Mesendoderm (in vitro differentiated cells): ENCODE measurements around the gene MYLK4.

Experiments
- DNase-seq: peaks from one replicate; pipeline ENCODE4 v3.0.0; 2013
- H2AK5ac ChIP-seq: 2 replicates; pipeline ENCODE4 v1.6.1; 2013; ENCODE audit warnings: low read length, inconsistent platforms
- H2BK120ac ChIP-seq: 2 replicates; pipeline ENCODE4 v1.6.1; 2013; ENCODE audit warnings: low read depth, mild to moderate bottlenecking, low read length, moderate library complexity, mixed read lengths
- H2BK15ac ChIP-seq: replicated peaks from 2 replicates; pipeline ENCODE4 v1.6.1; 2013; ENCODE audit warnings: low read depth, mild to moderate bottlenecking, moderate library complexity
- H2BK5ac ChIP-seq: 2 replicates; pipeline ENCODE4 v1.6.1; 2013; ENCODE audit warnings: low read length, inconsistent platforms
- H3K18ac ChIP-seq: 2 replicates; pipeline ENCODE4 v1.6.1; 2013; ENCODE audit warnings: mild to moderate bottlenecking, low read length, mixed read lengths
- H3K23ac ChIP-seq: one replicate; pipeline ENCODE4 v1.6.1; 2013; ENCODE audit warnings: low read length
- H3K27ac ChIP-seq: 2 replicates; pipeline ENCODE4 v1.5.1; 2013; ENCODE audit warnings: low read depth, mild to moderate bottlenecking, inconsistent platforms, low read length, moderate library complexity
- H3K27me3 ChIP-seq: 2 replicates; pipeline ENCODE4 v1.6.1; 2013; ENCODE audit warnings: low read length, control low read depth, mild to moderate bottlenecking, inconsistent platforms; ENCODE audit not compliant: insufficient read depth, poor library complexity
- H3K36me3 ChIP-seq: 2 replicates; pipeline ENCODE4 v1.6.1; 2013; ENCODE audit warnings: low read length, inconsistent platforms; ENCODE audit not compliant: control insufficient read depth, insufficient read depth
- H3K4ac ChIP-seq: one replicate; pipeline ENCODE4 v1.6.1; 2013; ENCODE audit warnings: low read depth, mild to moderate bottlenecking, low read length, moderate library complexity
- H3K4me1 ChIP-seq: 2 replicates; pipeline ENCODE4 v1.6.1; 2013; ENCODE audit warnings: low read depth, low read length, inconsistent platforms; ENCODE audit not compliant: control insufficient read depth
- H3K4me2 ChIP-seq: 2 replicates; pipeline ENCODE4 v1.6.1; 2013; ENCODE audit warnings: low read length
- H3K4me3 ChIP-seq: 2 replicates; pipeline ENCODE4 v1.5.1; 2013; ENCODE audit warnings: mild to moderate bottlenecking, low read length
- H3K56ac ChIP-seq: one replicate; pipeline ENCODE4 v1.6.1; 2013; ENCODE audit warnings: low read length
- H3K79me1 ChIP-seq: 2 replicates; pipeline ENCODE4 v1.6.1; 2013; ENCODE audit warnings: low read length, inconsistent platforms
- H3K79me2 ChIP-seq: 2 replicates; pipeline ENCODE4 v1.6.1; 2013; ENCODE audit warnings: mild to moderate bottlenecking, low read length; ENCODE audit not compliant: control insufficient read depth, insufficient read depth
- H3K9ac ChIP-seq: 2 replicates; pipeline ENCODE4 v1.6.1; 2013; ENCODE audit warnings: low read length, inconsistent platforms
- H4K5ac ChIP-seq: one replicate; pipeline ENCODE4 v1.6.1; 2013; ENCODE audit warnings: low read length
- H4K8ac ChIP-seq: one replicate; pipeline ENCODE4 v1.6.1; 2013; ENCODE audit warnings: low read depth, mild to moderate bottlenecking, control low read depth, low read length, moderate library complexity
- WGBS: extraction: QIAGEN DNeasy Blood & Tissue Kit; methylation state at CpG from one replicate; pipeline ENCODE4 v1.1.7; 2013; ENCODE audit warnings: low lambda C conversion rate, missing lambda C conversion rate; ENCODE audit not compliant: insufficient coverage; ENCODE audit errors: extremely low coverage; 5-methylcytosine and 5-hydroxymethylcytosine counted together

The MYLK4 gene

GRCh38 chr6:2655844-2656433 lies 94.8 kb downstream of the MYLK4 start:
- Histone ChIP-seq H2BK120ac (no peak overlapping the region), H3K56ac (no peak overlapping the region), H3K4me3 (no peak overlapping the region), H3K18ac (no peak overlapping the region), H4K5ac (no peak overlapping the region), H3K36me3 (no peaks in the 10 kb centered on the region), H3K79me1 (no peaks in the 10 kb centered on the region), H3K4me1 (no peaks in the 10 kb centered on the region), H2BK5ac (no peak overlapping the region), H3K23ac (no peak overlapping the region), H3K4me2 (no peak overlapping the region), H3K27ac (no peak overlapping the region), H3K9ac (no peak overlapping the region), H3K79me2 (no peaks in the 10 kb centered on the region), H2AK5ac (no peak overlapping the region), H3K4ac (no peak overlapping the region), H4K8ac (no peak overlapping the region), H2BK15ac (no peak overlapping the region), H3K27me3 (no peaks in the 10 kb centered on the region)
- WGBS, result no CpG with 5 or more reads among the region's 3 CpGs
- DNase-seq, result peak; percentile 56

DNA sequence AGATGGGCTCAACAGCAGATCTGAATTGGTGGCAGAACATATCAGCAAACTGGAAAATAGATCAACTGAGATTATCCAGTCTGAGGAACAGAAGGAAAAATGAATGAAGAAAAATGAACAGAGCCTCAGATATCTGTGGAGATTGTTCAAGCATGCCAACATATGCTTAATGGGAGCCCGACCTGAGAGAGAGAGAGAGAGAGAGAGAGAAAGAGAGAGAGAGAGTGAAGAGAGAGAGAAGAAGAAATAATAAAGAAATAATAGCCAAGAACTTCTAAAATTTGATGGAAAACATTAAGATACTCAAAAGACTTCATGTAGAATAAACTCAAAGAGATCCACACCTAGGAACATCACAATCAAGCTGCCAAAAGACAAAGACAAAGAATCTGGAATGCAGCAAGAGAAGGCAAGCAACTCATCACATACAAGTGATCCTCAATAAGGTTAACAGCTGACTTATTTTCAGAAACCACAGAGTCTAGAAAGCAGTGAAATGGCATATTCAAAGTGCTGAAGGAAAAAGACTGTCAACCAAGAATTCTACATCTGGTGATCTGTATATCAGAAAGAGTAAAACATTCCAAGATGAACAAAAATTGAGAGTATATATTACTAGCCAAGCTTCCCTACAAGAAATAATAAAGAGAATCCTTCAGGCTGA lies 97.2 kb downstream of the MYLK4 start:
- no peak overlapping the region for H3K4me2 ChIP-seq
- H2BK5ac ChIP-seq, result no peak overlapping the region
- no peak overlapping the region for H3K4ac ChIP-seq
- H3K27ac ChIP-seq, result no peak overlapping the region
- H3K23ac ChIP-seq, result no peak overlapping the region
- DNase-seq, result no peak
- no peaks in the 10 kb centered on the region for H3K27me3 ChIP-seq
- no peaks in the 10 kb centered on the region for H3K4me1 ChIP-seq
- no peak overlapping the region for H3K56ac ChIP-seq
- no peak overlapping the region for H4K8ac ChIP-seq
- H3K36me3 ChIP-seq, result no peaks in the 10 kb centered on the region
- H2AK5ac ChIP-seq, result no peak overlapping the region
- no peak overlapping the region for H3K18ac ChIP-seq
- no peak overlapping the region for H4K5ac ChIP-seq
- WGBS, result no CpG with 5 or more reads among the region's 1 CpG
- no peaks in the 10 kb centered on the region for H3K79me2 ChIP-seq
- no peak overlapping the region for H2BK120ac ChIP-seq
- H3K79me1 ChIP-seq, result no peaks in the 10 kb centered on the region
- H3K4me3 ChIP-seq, result no peak overlapping the region
- no peak overlapping the region for H2BK15ac ChIP-seq
- no peak overlapping the region for H3K9ac ChIP-seq

DNA sequence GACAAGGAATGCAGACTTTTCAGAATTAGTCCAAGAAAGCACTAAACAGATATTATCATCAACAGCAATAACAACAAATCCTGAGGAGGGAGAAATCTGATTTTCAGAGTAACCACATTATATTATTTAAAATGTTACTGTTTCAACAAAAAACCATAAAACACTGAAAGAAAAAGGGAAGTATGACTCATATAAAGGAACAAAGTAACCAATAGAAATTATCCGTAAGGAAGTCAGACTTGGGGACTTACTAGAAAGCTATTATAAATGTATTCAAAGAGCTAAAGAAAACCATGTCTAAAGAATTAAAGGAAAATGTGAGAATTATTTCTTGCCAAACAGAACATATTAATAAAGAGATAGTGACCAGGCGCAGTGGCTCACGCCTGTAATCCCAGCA lies 98.1 kb downstream of the MYLK4 start:
- Histone ChIP-seq H3K56ac (no peak overlapping the region), H3K23ac (no peak overlapping the region), H3K4me3 (no peak overlapping the region), H2BK5ac (no peak overlapping the region), H3K18ac (no peak overlapping the region), H3K4me1 (no peaks in the 10 kb centered on the region), H3K27me3 (no peaks in the 10 kb centered on the region), H3K4me2 (no peak overlapping the region), H2BK15ac (no peak overlapping the region), H4K5ac (no peak overlapping the region), H4K8ac (no peak overlapping the region), H3K36me3 (no peaks in the 10 kb centered on the region), H3K4ac (no peak overlapping the region), H2AK5ac (no peak overlapping the region), H3K27ac (no peak overlapping the region), H3K9ac (no peak overlapping the region), H2BK120ac (no peak overlapping the region), H3K79me1 (no peaks in the 10 kb centered on the region), H3K79me2 (no peaks in the 10 kb centered on the region)
- no CpG with 5 or more reads among the region's 3 CpGs for WGBS
- no peak for DNase-seq

DNA sequence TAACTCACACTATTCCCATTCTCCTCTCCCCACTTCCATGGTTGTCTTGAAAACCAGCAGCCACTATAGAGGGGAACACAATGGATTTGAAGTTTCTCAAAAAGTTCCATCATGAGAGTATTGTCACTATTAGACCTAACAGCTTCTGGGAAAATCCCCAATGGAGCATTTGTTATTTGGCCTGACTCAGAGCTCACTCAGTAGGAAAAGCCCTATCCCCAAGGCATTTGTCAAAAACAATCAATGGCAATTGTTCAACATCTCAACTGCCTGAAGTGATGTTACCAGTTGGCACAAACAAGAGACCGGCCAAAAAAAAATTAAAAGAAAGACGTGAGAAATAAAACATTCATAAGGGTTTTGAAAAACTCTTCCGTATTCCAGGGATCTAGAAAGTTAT lies 98.8 kb downstream of the MYLK4 start:
- H2BK15ac ChIP-seq, result no peak overlapping the region

DNA sequence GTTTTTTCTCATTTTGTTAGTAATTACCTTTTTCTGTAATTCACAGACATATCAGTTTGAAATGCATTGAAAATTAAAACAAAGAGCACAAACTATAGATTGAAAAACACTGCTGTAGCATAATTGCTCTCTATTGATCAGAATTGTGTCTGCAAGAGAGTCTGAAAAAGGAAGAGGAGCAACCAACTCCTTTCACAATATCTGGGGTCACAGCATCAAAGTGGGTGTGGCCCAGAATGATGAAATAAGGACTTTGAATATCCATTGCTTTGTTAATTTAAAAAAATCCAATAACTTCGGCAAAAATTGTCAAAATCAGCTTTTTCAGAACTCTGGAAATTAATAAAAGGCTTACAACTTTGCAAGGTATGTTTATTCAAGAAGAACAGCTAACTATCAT lies 99.2 kb downstream of the MYLK4 start:
- Histone ChIP-seq H2BK15ac (no peak overlapping the region), H3K79me1 (no peaks in the 10 kb centered on the region), H3K9ac (no peak overlapping the region), H3K4me3 (no peak overlapping the region), H2AK5ac (no peak overlapping the region), H3K4me1 (no peaks in the 10 kb centered on the region), H3K56ac (no peak overlapping the region), H3K79me2 (no peaks in the 10 kb centered on the region), H3K27ac (no peak overlapping the region), H3K4me2 (no peak overlapping the region), H3K4ac (no peak overlapping the region), H2BK5ac (no peak overlapping the region), H3K36me3 (no peaks in the 10 kb centered on the region), H4K8ac (no peak overlapping the region), H3K18ac (no peak overlapping the region), H2BK120ac (no peak overlapping the region), H3K23ac (no peak overlapping the region), H3K27me3 (no peaks in the 10 kb centered on the region), H4K5ac (no peak overlapping the region)
- no peak for DNase-seq
- no CpG with 5 or more reads among the region's 1 CpG for WGBS

More for the DNA sequence above, 98.8 kb downstream of the MYLK4 start:
- H4K5ac ChIP-seq, result no peak overlapping the region
- H2BK5ac ChIP-seq, result no peak overlapping the region
- H3K4me1 ChIP-seq, result no peaks in the 10 kb centered on the region
- H3K9ac ChIP-seq, result no peak overlapping the region
- H3K4ac ChIP-seq, result no peak overlapping the region
- no peak overlapping the region for H3K27ac ChIP-seq
- WGBS, result no CpG with 5 or more reads among the region's 3 CpGs
- no peaks in the 10 kb centered on the region for H3K79me2 ChIP-seq
- H2BK120ac ChIP-seq, result no peak overlapping the region
- H3K36me3 ChIP-seq, result no peaks in the 10 kb centered on the region
- no peak overlapping the region for H4K8ac ChIP-seq
- no peaks in the 10 kb centered on the region for H3K27me3 ChIP-seq
- H3K56ac ChIP-seq, result no peak overlapping the region
- DNase-seq, result no peak
- H2AK5ac ChIP-seq, result no peak overlapping the region
- H3K4me2 ChIP-seq, result no peak overlapping the region
- no peak overlapping the region for H3K4me3 ChIP-seq
- no peaks in the 10 kb centered on the region for H3K79me1 ChIP-seq
- no peak overlapping the region for H3K23ac ChIP-seq
- no peak overlapping the region for H3K18ac ChIP-seq

DNA sequence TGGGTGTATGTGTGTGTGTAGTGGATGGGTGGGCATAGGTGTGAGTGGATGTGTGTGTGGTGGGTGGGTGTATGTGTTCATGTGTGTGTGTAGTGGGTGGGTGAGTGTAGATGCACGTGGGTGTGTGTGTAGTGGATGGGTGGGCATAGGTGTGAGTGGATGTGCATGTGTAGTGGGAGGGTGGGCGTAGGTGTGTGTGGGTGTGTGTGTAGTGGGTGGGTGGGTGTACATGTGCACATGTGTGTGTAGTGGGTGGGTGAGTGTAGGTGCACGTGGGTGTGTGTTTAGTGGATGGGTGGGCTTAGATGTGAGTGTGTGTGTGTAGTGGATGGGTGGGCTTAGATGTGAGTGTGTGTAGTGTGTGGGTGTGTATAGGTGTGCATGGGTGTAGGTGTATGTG lies 104.4 kb downstream of the MYLK4 start:
- H3K4me3 ChIP-seq, result no peak overlapping the region
- WGBS, result no CpG with 5 or more reads among the region's 3 CpGs
- no peak overlapping the region for H3K9ac ChIP-seq
- H3K4ac ChIP-seq, result no peak overlapping the region
- no peak overlapping the region for H2BK15ac ChIP-seq
- no peak overlapping the region for H3K18ac ChIP-seq
- H3K27ac ChIP-seq, result no peak overlapping the region
- no peak overlapping the region for H3K23ac ChIP-seq
- H4K5ac ChIP-seq, result no peak overlapping the region
- H2BK120ac ChIP-seq, result no peak overlapping the region
- no peaks in the 10 kb centered on the region for H3K79me2 ChIP-seq
- H2BK5ac ChIP-seq, result no peak overlapping the region
- no peaks in the 10 kb centered on the region for H3K36me3 ChIP-seq
- H3K4me2 ChIP-seq, result no peak overlapping the region
- H3K27me3 ChIP-seq, result no peaks in the 10 kb centered on the region
- H2AK5ac ChIP-seq, result no peak overlapping the region
- DNase-seq, result no peak
- no peaks in the 10 kb centered on the region for H3K4me1 ChIP-seq
- H4K8ac ChIP-seq, result no peak overlapping the region
- H3K56ac ChIP-seq, result no peak overlapping the region
- H3K79me1 ChIP-seq, result no peaks in the 10 kb centered on the region
